Bone marrow (tissue), 2 donors: ENCODE results near the gene CYP21A2.
"Not testable (repeated sequence)": the region's sequence is repeated elsewhere in the genome, so short reads cannot be mapped to it uniquely, and the experiment has no call there.

Experiments used
- DNase-seq, 2 donors: peaks; one replicate each; lab custom pipeline; 2025; lab: John Stamatoyannopoulos, UW

CYP21A2 gene

GRCh38 chr6:32055756-32056155 is 17.5 kb downstream of the CYP21A2 start:
- DNase-seq = not testable (repeated sequence)

GRCh38 chr6:32056254-32056653 is 18.0 kb downstream of the CYP21A2 start:
- DNase-seq = no peak

- no peak for DNase-seq
Measured at GRCh38 chr6:32057966-32058365, 19.8 kb downstream of the CYP21A2 start.

GRCh38 chr6:32058511-32058963 is 20.3 kb downstream of the CYP21A2 start:
- no peak for DNase-seq

- DNase-seq = no peak
Measured at GRCh38 chr6:32060966-32061655, 22.9 kb downstream of the CYP21A2 start.

- DNase-seq = no peak
Measured at GRCh38 chr6:32064706-32065105, 26.5 kb downstream of the CYP21A2 start.

GRCh38 chr6:32067521-32067920 is 29.3 kb downstream of the CYP21A2 start:
- not testable (repeated sequence) for DNase-seq

- not testable (repeated sequence) for DNase-seq
Measured at GRCh38 chr6:32068315-32068714, 30.1 kb downstream of the CYP21A2 start.

GRCh38 chr6:32068867-32069266 is 30.7 kb downstream of the CYP21A2 start:
- no peak for DNase-seq

- DNase-seq = no peak
Measured at GRCh38 chr6:32069460-32069859, 31.2 kb downstream of the CYP21A2 start.

GRCh38 chr6:32069878-32070515 is 31.8 kb downstream of the CYP21A2 start:
- DNase-seq = no peak

GRCh38 chr6:32070814-32071543 is 32.8 kb downstream of the CYP21A2 start:
- no peak for DNase-seq

- no peak for DNase-seq
Measured at GRCh38 chr6:32073101-32073500, 34.9 kb downstream of the CYP21A2 start.

- no peak for DNase-seq
Measured at GRCh38 chr6:32073613-32074012, 35.4 kb downstream of the CYP21A2 start.

GRCh38 chr6:32074996-32075532 is 36.8 kb downstream of the CYP21A2 start:
- no peak for DNase-seq

GRCh38 chr6:32075781-32076180 is 37.6 kb downstream of the CYP21A2 start:
- no peak for DNase-seq

GRCh38 chr6:32076321-32076809 is 38.1 kb downstream of the CYP21A2 start:
- DNase-seq = no peak

- no peak for DNase-seq
Measured at GRCh38 chr6:32079566-32080290, 41.5 kb downstream of the CYP21A2 start.

GRCh38 chr6:32081168-32081990 is 43.2 kb downstream of the CYP21A2 start:
- no peak for DNase-seq

GRCh38 chr6:32082478-32082877 is 44.3 kb downstream of the CYP21A2 start:
- DNase-seq = no peak

GRCh38 chr6:32082935-32083334 is 44.7 kb downstream of the CYP21A2 start:
- DNase-seq = no peak
